ENCODE data around the gene CDC42BPB. TPM values are rescaled to one million over a fixed set of nuclear protein-coding genes. Genes with fewer than 3 reads are reported as not detected.

Gene CDC42BPB
- total and polyA plus RNA-seq, 2 of the 13 experiments (the other 11 are each of a cell fraction or from before 2014, with no cell fraction given), result 19.7 to 32.3 TPM

GRCh38 chr14:103074729-103075367 is 17.5 kb upstream of the CDC42BPB start (continued):
- TF ChIP-seq, protein P1, sequence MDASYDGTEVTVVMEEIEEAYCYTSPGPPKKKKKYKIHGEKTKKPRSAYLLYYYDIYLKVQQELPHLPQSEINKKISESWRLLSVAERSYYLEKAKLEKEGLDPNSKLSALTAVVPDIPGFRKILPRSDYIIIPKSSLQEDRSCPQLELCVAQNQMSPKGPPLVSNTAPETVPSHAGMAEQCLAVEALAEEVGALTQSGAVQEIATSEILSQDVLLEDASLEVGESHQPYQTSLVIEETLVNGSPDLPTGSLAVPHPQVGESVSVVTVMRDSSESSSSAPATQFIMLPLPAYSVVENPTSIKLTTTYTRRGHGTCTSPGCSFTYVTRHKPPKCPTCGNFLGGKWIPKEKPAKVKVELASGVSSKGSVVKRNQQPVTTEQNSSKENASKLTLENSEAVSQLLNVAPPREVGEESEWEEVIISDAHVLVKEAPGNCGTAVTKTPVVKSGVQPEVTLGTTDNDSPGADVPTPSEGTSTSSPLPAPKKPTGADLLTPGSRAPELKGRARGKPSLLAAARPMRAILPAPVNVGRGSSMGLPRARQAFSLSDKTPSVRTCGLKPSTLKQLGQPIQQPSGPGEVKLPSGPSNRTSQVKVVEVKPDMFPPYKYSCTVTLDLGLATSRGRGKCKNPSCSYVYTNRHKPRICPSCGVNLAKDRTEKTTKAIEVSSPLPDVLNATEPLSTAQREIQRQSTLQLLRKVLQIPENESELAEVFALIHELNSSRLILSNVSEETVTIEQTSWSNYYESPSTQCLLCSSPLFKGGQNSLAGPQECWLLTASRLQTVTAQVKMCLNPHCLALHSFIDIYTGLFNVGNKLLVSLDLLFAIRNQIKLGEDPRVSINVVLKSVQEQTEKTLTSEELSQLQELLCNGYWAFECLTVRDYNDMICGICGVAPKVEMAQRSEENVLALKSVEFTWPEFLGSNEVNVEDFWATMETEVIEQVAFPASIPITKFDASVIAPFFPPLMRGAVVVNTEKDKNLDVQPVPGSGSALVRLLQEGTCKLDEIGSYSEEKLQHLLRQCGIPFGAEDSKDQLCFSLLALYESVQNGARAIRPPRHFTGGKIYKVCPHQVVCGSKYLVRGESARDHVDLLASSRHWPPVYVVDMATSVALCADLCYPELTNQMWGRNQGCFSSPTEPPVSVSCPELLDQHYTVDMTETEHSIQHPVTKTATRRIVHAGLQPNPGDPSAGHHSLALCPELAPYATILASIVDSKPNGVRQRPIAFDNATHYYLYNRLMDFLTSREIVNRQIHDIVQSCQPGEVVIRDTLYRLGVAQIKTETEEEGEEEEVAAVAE (CRISPR knock-in tag; IDR thresholded peaks at IDR 0.05; ENCODE audit: borderline replicate concordance), result no peak
- TF ChIP-seq EED (CRISPR knock-in tag; IDR thresholded peaks at IDR 0.05) (no peak), EEA1 (CRISPR knock-in tag; IDR thresholded peaks at IDR 0.05; ENCODE audit: borderline replicate concordance) (no peak), ZBTB44 (CRISPR knock-in tag; IDR thresholded peaks at IDR 0.05) (no peak), ZNF484 (CRISPR knock-in tag; IDR thresholded peaks at IDR 0.05; ENCODE audit: borderline replicate concordance, low read depth) (no peak), ZNF230 (CRISPR knock-in tag; IDR thresholded peaks at IDR 0.05) (0 out of 2 replicates have a peak, but pooled peaks have one; percentile 2), ZFP36 (IDR thresholded peaks at IDR 0.05; ENCODE audit: borderline replicate concordance, low read depth, low read length, partially characterized antibody) (no peak), ZNF337 (CRISPR knock-in tag; IDR thresholded peaks at IDR 0.05; ENCODE audit: borderline replicate concordance, low read depth) (0 out of 2 replicates have a peak, but pooled peaks have one; percentile 29), KDM1A (CRISPR knock-in tag; IDR thresholded peaks at IDR 0.05) (no peak), ONECUT2 (CRISPR knock-in tag; IDR thresholded peaks at IDR 0.05) (no peak), SYNCRIP (IDR thresholded peaks at IDR 0.05; ENCODE audit: insufficient read depth, low read depth, low read length) (no peak), ZKSCAN5 (CRISPR knock-in tag; IDR thresholded peaks at IDR 0.05) (no peak), NR3C1 (CRISPR knock-in tag; IDR thresholded peaks at IDR 0.05) (no peak)
- TF ChIP-seq, protein P2, sequence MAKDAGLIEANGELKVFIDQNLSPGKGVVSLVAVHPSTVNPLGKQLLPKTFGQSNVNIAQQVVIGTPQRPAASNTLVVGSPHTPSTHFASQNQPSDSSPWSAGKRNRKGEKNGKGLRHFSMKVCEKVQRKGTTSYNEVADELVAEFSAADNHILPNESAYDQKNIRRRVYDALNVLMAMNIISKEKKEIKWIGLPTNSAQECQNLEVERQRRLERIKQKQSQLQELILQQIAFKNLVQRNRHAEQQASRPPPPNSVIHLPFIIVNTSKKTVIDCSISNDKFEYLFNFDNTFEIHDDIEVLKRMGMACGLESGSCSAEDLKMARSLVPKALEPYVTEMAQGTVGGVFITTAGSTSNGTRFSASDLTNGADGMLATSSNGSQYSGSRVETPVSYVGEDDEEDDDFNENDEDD (CRISPR knock-in tag; IDR thresholded peaks at IDR 0.05; ENCODE audit: borderline replicate concordance), result no peak
- TF ChIP-seq, protein P3, sequence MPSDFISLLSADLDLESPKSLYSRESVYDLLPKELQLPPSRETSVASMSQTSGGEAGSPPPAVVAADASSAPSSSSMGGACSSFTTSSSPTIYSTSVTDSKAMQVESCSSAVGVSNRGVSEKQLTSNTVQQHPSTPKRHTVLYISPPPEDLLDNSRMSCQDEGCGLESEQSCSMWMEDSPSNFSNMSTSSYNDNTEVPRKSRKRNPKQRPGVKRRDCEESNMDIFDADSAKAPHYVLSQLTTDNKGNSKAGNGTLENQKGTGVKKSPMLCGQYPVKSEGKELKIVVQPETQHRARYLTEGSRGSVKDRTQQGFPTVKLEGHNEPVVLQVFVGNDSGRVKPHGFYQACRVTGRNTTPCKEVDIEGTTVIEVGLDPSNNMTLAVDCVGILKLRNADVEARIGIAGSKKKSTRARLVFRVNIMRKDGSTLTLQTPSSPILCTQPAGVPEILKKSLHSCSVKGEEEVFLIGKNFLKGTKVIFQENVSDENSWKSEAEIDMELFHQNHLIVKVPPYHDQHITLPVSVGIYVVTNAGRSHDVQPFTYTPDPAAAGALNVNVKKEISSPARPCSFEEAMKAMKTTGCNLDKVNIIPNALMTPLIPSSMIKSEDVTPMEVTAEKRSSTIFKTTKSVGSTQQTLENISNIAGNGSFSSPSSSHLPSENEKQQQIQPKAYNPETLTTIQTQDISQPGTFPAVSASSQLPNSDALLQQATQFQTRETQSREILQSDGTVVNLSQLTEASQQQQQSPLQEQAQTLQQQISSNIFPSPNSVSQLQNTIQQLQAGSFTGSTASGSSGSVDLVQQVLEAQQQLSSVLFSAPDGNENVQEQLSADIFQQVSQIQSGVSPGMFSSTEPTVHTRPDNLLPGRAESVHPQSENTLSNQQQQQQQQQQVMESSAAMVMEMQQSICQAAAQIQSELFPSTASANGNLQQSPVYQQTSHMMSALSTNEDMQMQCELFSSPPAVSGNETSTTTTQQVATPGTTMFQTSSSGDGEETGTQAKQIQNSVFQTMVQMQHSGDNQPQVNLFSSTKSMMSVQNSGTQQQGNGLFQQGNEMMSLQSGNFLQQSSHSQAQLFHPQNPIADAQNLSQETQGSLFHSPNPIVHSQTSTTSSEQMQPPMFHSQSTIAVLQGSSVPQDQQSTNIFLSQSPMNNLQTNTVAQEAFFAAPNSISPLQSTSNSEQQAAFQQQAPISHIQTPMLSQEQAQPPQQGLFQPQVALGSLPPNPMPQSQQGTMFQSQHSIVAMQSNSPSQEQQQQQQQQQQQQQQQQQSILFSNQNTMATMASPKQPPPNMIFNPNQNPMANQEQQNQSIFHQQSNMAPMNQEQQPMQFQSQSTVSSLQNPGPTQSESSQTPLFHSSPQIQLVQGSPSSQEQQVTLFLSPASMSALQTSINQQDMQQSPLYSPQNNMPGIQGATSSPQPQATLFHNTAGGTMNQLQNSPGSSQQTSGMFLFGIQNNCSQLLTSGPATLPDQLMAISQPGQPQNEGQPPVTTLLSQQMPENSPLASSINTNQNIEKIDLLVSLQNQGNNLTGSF (CRISPR knock-in tag; IDR thresholded peaks at IDR 0.05), result no peak
- TF ChIP-seq, protein P4, sequence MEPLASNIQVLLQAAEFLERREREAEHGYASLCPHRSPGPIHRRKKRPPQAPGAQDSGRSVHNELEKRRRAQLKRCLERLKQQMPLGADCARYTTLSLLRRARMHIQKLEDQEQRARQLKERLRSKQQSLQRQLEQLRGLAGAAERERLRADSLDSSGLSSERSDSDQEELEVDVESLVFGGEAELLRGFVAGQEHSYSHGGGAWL (CRISPR knock-in tag; IDR thresholded peaks at IDR 0.05), result no peak
